ENCODE measurements around the gene UHRF2. TPM values are rescaled to one million over a fixed set of nuclear protein-coding genes. Genes with fewer than 3 reads are reported as not detected.
A peak's percentile ranks its signal among the peaks of the same experiment; 100 is the strongest.
"Not testable (repeated sequence)": the region's sequence is repeated elsewhere in the genome, so short reads cannot be mapped to it uniquely, and the experiment has no call there.

Gene UHRF2, protein sequence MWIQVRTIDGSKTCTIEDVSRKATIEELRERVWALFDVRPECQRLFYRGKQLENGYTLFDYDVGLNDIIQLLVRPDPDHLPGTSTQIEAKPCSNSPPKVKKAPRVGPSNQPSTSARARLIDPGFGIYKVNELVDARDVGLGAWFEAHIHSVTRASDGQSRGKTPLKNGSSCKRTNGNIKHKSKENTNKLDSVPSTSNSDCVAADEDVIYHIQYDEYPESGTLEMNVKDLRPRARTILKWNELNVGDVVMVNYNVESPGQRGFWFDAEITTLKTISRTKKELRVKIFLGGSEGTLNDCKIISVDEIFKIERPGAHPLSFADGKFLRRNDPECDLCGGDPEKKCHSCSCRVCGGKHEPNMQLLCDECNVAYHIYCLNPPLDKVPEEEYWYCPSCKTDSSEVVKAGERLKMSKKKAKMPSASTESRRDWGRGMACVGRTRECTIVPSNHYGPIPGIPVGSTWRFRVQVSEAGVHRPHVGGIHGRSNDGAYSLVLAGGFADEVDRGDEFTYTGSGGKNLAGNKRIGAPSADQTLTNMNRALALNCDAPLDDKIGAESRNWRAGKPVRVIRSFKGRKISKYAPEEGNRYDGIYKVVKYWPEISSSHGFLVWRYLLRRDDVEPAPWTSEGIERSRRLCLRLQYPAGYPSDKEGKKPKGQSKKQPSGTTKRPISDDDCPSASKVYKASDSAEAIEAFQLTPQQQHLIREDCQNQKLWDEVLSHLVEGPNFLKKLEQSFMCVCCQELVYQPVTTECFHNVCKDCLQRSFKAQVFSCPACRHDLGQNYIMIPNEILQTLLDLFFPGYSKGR
- 10 to 100 TPM; 56.9 to 76.0 TPM for total RNA-seq

DNA sequence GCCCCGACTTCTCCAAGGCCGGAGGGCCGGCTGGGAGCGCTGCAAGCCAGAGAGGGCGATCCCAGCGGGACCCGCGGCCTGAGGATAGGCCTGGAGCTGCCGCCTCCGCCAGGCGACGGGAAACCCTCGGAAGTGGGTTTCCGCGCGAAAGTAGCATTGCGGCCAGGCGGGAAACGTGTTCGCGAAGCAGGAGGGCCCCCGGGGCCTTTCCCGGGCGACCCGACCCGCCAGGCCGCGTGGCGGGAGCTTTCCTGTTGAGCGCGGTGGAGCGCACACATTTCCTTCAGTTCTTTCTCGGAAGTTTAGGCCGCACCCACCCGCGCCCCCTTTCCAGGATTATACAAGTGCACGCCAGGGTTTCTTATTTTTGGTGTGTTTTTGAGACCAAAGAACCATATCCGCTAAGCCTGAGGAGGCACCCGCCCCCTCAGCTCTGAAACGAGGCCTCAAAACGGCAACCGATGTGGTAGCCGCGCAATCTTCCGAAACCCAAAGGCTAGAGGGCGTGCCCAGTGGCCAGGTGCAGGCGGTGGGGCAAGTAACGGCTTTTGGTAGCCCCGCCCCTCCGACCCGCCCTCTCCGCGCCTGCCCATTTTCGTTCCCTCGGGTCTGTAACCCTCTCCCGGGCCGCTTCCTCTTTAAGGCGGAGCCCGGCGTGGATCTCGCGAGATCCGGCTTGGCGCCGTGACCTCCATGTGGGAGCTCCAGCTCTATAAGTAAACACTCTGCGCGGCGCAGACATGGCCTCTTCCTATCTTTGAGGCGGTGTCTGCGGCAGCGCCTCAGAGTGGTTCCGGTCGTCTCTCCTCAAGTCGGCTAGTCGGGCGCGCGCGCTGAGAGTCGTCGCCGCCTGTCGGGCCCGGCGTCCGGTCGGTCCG is at the start of gene UHRF2:
TSS of gene UHRF2 (plus strand) at position 713 of the 878 bp plus-strand sequence. CDS start 292 bp downstream, outside the sequence.
- Histone ChIP-seq H3K4me1 (ENCODE audit: control insufficient read depth in 1 of 2, low read depth in 2 of 2) (peaks cover 9 to 30% of the 10 kb centered on the region in 2 donors), H3K36me3 (no peaks in the 10 kb centered on the region), H3K27ac (peak within 1 kb of the TSS; percentile 74 to 90), H3K4me3 (peak within 1 kb of the TSS; percentile 96), H3K27me3 (replicated peaks; ENCODE audit: insufficient read depth) (no peaks in the 10 kb centered on the region), H3K9me3 (no peaks in the 10 kb centered on the region)
- DNase-seq (ENCODE audit: low spot score) = peak; percentile 95
- ATAC-seq (ENCODE audit: insufficient number of reproducible peaks, low FRiP score, low read depth) = peak; percentile 95
- TF ChIP-seq, protein P1, sequence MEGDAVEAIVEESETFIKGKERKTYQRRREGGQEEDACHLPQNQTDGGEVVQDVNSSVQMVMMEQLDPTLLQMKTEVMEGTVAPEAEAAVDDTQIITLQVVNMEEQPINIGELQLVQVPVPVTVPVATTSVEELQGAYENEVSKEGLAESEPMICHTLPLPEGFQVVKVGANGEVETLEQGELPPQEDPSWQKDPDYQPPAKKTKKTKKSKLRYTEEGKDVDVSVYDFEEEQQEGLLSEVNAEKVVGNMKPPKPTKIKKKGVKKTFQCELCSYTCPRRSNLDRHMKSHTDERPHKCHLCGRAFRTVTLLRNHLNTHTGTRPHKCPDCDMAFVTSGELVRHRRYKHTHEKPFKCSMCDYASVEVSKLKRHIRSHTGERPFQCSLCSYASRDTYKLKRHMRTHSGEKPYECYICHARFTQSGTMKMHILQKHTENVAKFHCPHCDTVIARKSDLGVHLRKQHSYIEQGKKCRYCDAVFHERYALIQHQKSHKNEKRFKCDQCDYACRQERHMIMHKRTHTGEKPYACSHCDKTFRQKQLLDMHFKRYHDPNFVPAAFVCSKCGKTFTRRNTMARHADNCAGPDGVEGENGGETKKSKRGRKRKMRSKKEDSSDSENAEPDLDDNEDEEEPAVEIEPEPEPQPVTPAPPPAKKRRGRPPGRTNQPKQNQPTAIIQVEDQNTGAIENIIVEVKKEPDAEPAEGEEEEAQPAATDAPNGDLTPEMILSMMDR (IDR thresholded peaks at IDR 0.05) = no peak

DNA sequence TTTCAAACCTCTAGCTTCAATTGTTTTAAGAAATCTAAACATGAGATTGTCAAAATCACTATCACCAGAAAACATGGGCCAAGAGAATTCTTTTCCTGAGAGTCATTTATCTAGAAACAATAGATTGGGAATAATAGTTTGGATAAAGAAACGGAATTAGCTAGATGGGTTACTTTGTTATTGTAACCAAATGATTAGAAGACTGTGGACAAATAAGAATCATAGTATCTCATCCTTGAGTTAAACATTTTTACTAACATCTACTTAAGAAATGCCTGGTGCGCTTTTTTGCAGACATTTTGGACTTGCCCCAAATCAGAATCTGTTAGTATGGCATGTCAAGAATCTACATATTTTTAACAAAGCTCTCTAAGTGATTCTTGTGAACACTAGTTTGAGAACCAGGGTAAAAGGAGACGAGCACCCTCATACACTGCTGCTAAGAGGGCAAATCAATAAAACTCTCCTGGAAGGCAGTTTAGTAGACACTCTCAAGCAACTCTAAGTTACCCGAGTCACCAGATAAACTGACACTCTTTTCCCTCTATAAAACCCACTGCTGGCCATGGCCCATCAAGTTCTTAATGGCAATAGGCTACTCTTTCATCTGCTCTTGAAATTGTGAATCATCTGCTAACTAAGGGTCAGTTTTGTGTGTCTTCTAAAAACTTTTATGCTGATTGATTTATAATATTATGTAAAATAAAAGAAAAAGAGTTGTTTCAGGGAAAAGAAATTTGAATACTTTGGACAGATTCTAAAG is 45.7 kb upstream of the UHRF2 start:
- H3K27me3 ChIP-seq (replicated peaks; ENCODE audit: insufficient read depth) = no peaks in the 10 kb centered on the region
- H3K27ac ChIP-seq = no peak overlapping the region
- H3K36me3 ChIP-seq = no peaks in the 10 kb centered on the region
- no peaks in the 10 kb centered on the region for H3K9me3 ChIP-seq
- H3K4me3 ChIP-seq = no peak overlapping the region
- no peak for DNase-seq (ENCODE audit: low spot score)
- TF ChIP-seq, protein P1 (IDR thresholded peaks at IDR 0.05) = no peak
- ATAC-seq (ENCODE audit: insufficient number of reproducible peaks, low FRiP score, low read depth) = no peak
- no peaks in the 10 kb centered on the region for H3K4me1 ChIP-seq (ENCODE audit: control insufficient read depth in 1 of 2, low read depth in 2 of 2)

DNA sequence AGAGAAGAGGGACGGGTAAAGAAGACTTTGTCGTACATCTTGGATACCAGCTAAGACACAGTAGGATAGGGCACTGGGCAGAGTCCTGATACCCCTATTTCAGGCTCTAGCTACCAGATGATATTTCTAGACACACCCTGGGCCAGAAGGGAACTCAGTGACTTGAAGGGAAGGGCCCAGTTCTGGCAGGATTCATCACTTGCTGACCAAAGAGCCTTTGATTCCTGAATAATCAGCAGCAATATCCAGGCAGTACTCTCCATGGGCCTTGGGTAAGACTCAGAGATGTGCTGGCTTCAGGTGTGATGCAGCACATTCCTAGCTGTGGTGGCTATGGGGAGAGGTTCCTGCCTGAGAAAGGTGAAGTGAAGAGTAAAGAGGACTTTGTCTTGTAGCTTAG is 44.2 kb upstream of the UHRF2 start:
- ATAC-seq (ENCODE audit: insufficient number of reproducible peaks, low FRiP score, low read depth) (no peak), DNase-seq (ENCODE audit: low spot score) (no peak)
- no peaks in the 10 kb centered on the region for H3K36me3 ChIP-seq

DNA sequence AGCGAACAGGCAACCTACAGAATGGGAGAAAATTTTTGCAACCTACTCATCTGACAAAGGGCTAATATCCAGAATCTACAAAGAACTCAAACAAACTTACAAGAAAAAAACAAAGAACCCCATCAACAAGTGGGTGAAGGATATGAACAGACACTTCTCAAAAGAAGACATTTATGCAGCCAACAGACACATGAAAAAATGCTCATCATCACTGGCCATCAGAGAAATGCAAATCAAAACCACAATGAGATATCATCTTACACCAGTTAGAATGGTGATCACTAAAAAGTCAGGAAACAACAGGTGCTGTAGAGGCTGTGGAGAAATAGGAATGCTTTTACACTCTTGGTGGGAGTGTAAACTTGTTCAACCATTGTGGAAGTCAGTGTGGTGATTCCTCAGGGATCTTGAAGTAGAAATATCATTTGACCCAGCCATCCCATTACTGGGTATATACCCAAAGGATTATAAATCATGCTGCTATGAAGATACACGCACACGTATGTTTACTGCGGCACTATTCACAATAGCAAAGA is 31.5 kb upstream of the UHRF2 start:
- not testable (repeated sequence) for H3K36me3 ChIP-seq; H3K27ac ChIP-seq; DNase-seq (ENCODE audit: low spot score); H3K27me3 ChIP-seq (replicated peaks; ENCODE audit: insufficient read depth); H3K4me3 ChIP-seq; ATAC-seq (ENCODE audit: insufficient number of reproducible peaks, low FRiP score, low read depth); H3K9me3 ChIP-seq
- H3K4me1 ChIP-seq (ENCODE audit: control insufficient read depth in 1 of 2, low read depth in 2 of 2) = peaks cover 11 to 13% of the 10 kb centered on the region in 2 donors

More for the DNA sequence above, 44.2 kb upstream of the UHRF2 start:
- Histone ChIP-seq H3K27ac (no peak overlapping the region), H3K4me3 (no peak overlapping the region), H3K27me3 (replicated peaks; ENCODE audit: insufficient read depth) (no peaks in the 10 kb centered on the region), H3K9me3 (no peaks in the 10 kb centered on the region), H3K4me1 (ENCODE audit: control insufficient read depth in 1 of 2, low read depth in 2 of 2) (no peaks in the 10 kb centered on the region)
- TF ChIP-seq, protein P1 (IDR thresholded peaks at IDR 0.05) = no peak

DNA sequence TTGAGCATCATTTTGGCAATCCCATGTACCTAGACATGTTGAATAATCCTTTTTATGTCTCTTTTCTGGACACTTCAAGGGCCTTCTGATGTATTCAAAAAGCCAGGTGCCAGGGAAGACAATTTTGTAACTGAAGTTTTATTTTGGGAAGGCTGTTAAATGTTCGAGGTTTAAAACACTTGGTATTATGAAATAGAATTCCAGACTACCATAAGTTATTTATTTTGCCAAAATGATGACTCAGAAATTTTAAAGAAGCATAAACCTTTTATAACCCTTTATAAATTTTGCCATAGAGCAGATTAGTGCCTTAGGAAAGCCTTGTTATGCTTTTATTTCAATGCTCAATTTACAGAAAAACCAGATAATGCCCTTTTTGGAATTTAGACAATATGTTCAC is 30.3 kb upstream of the UHRF2 start:
- H3K27ac ChIP-seq = peak overlapping the region in 1 of 2 donors; percentile 88
- H3K27me3 ChIP-seq (replicated peaks; ENCODE audit: insufficient read depth) = no peaks in the 10 kb centered on the region
- no peaks in the 10 kb centered on the region for H3K36me3 ChIP-seq
- H3K4me3 ChIP-seq = no peak overlapping the region
- TF ChIP-seq, protein P1 (IDR thresholded peaks at IDR 0.05) = no peak
- no peaks in the 10 kb centered on the region for H3K9me3 ChIP-seq
- DNase-seq (ENCODE audit: low spot score) = no peak
- no peak for ATAC-seq (ENCODE audit: insufficient number of reproducible peaks, low FRiP score, low read depth)
- H3K4me1 ChIP-seq (ENCODE audit: control insufficient read depth in 1 of 2, low read depth in 2 of 2) = peaks cover 11 to 13% of the 10 kb centered on the region in 2 donors
